Calu3 (cell line): Measurements from ENCODE around the gene TRIM60. TPM values are rescaled to one million over a fixed set of nuclear protein-coding genes. Genes with fewer than 3 reads are reported as not detected.
"Not testable (repeated sequence)": the region's sequence is repeated elsewhere in the genome, so short reads cannot be mapped to it uniquely, and the experiment has no call there.

Experiments used
- BruUV-seq: library from RNA; stranded (reverse); fragments of 400-500 nt; replicated peaks from 2 replicates; lab custom pipeline; 2021; lab: Mats Ljungman, UMichigan
- CTCF ChIA-PET: fragments of 300-600 bp; sonication (Branson Sonifier 250); formaldehyde crosslinking; loops from one replicate; lab custom pipeline; 2022; ENCODE audit warnings: antibody characterized with exemption; lab: Charles Lee
- DNase-seq: peaks from one replicate; pipeline ENCODE4 v3.0.0; 2022
- H3K27ac Mint-ChIP-seq: one replicate; pipeline ENCODE4 v1.8.0; 2022; ENCODE audit warnings: mixed read lengths; ENCODE audit not compliant: unreplicated experiment
- H3K27me3 Mint-ChIP-seq: one replicate; pipeline ENCODE4 v1.8.0; 2022; ENCODE audit warnings: mixed read lengths; ENCODE audit not compliant: unreplicated experiment
- H3K36me3 Mint-ChIP-seq: one replicate; pipeline ENCODE4 v1.8.0; 2022; ENCODE audit warnings: mild to moderate bottlenecking, moderate library complexity, mixed read lengths; ENCODE audit not compliant: insufficient read depth, unreplicated experiment
- H3K4me1 Mint-ChIP-seq: one replicate; pipeline ENCODE4 v1.8.0; 2022; ENCODE audit warnings: mild to moderate bottlenecking, low read depth, mixed read lengths; ENCODE audit not compliant: unreplicated experiment
- H3K4me3 Mint-ChIP-seq: one replicate; pipeline ENCODE4 v1.8.0; 2022; ENCODE audit warnings: mild to moderate bottlenecking, low read depth, moderate library complexity, mixed read lengths; ENCODE audit not compliant: unreplicated experiment
- H3K9me3 Mint-ChIP-seq: one replicate; pipeline ENCODE4 v1.8.0; 2022; ENCODE audit warnings: low read depth, mixed read lengths; ENCODE audit not compliant: unreplicated experiment
- intact Hi-C: fragments of 100-400 bp; cut with micrococcal nuclease; formaldehyde crosslinking; loops from one replicate; pipeline ENCODE4 v1.10.0; 2022; ENCODE audit not compliant: unreplicated experiment
- total RNA-seq: library from RNA; stranded (reverse); gene quantifications from 2 replicates; pipeline ENCODE4 v1.2.3, GENCODE V29; 2022
- TF ChIP-seq, protein P1 (sequence below): fragments of 200-600 bp; IDR thresholded peaks from one replicate; pipeline ENCODE4 v1.8.0; 2022; ENCODE audit warnings: antibody characterized with exemption; ENCODE audit not compliant: unreplicated experiment

The TRIM60 gene
- total RNA-seq, 1 experiment from 2014 or later, result not detected

DNA sequence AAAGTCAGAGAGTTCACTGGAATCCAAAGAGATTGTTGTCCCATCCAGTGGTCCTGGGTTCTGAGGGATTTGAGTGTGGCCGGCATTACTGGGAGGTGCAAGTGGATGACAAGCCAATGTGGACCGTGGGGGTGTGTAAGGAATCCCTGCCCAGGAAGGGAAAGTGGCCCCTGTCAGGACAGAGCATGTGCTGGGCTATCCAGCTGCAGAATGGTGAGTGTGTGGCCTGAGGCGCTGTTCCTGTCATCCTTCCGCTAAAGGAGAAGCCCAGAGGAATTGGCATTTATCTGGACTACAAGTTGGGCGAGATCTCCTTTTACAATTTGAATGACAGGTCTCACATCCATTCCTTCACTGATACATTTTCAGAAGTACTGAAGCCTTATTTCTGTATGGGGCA lies 20.4 kb upstream of the TRIM60 start:
- BruUV-seq, result no TSS peak

DNA sequence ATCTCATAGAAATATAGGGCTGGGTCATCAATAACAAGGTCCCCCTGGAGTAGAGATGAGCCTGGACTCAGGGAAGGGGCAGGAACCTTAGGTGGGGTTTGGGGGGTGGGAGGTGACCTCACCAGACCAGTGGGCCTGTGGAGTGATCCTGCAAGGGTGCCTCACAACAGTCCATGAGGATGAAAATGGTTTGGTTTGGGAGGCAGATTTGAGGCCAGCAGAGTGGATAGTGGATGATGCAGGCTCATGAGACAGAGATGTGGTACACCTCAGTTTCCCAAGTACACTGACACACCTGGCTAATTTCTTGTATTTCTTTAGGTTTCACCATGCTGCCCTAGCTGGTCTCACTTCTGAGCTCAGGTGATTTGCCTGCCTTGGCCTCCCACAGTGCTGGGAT lies 18.1 kb upstream of the TRIM60 start:
- no peaks in the 10 kb centered on the region for H3K36me3 Mint-ChIP-seq
- H3K27me3 Mint-ChIP-seq, result no peaks in the 10 kb centered on the region
- CTCF ChIA-PET, result no interaction called here
- intact Hi-C loops, result no loop called here
- H3K9me3 Mint-ChIP-seq, result no peaks in the 10 kb centered on the region
- DNase-seq, result no peak
- H3K4me3 Mint-ChIP-seq, result no peak overlapping the region
- TF ChIP-seq, protein P1, sequence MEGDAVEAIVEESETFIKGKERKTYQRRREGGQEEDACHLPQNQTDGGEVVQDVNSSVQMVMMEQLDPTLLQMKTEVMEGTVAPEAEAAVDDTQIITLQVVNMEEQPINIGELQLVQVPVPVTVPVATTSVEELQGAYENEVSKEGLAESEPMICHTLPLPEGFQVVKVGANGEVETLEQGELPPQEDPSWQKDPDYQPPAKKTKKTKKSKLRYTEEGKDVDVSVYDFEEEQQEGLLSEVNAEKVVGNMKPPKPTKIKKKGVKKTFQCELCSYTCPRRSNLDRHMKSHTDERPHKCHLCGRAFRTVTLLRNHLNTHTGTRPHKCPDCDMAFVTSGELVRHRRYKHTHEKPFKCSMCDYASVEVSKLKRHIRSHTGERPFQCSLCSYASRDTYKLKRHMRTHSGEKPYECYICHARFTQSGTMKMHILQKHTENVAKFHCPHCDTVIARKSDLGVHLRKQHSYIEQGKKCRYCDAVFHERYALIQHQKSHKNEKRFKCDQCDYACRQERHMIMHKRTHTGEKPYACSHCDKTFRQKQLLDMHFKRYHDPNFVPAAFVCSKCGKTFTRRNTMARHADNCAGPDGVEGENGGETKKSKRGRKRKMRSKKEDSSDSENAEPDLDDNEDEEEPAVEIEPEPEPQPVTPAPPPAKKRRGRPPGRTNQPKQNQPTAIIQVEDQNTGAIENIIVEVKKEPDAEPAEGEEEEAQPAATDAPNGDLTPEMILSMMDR, result no peak
- H3K4me1 Mint-ChIP-seq, result no peaks in the 10 kb centered on the region
- no TSS peak for BruUV-seq
- H3K27ac Mint-ChIP-seq, result no peak overlapping the region

More for the DNA sequence above, 20.4 kb upstream of the TRIM60 start:
- H3K27me3 Mint-ChIP-seq, result no peaks in the 10 kb centered on the region
- CTCF ChIA-PET, result no interaction called here
- H3K36me3 Mint-ChIP-seq, result no peaks in the 10 kb centered on the region
- TF ChIP-seq, protein P1, result no peak
- intact Hi-C loops, result no loop called here
- no peaks in the 10 kb centered on the region for H3K4me1 Mint-ChIP-seq
- no peak overlapping the region for H3K27ac Mint-ChIP-seq
- DNase-seq, result no peak
- H3K9me3 Mint-ChIP-seq, result no peaks in the 10 kb centered on the region
- no peak overlapping the region for H3K4me3 Mint-ChIP-seq

DNA sequence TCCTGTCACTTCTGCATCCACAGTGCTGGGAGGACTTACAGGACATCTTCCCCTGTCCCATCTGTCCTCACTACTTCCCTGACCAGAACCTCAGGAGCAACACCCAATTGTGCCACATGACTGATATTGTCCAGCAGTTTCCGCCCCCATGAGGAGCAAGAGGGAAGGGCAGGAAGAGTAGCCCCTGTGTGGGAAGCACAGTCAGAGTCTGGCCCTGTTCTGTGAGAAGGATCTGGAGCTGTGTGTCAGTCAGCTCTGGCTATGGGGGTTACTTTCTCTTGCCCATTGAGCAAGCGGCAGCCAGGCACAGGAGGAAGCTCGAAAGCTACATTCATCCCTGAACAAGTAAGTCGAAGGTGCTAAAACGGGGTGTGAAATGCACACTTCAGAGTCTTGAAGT lies 14.8 kb upstream of the TRIM60 start:
- Mint-ChIP-seq H3K27ac (no peak overlapping the region), H3K9me3 (no peaks in the 10 kb centered on the region), H3K36me3 (no peaks in the 10 kb centered on the region), H3K4me3 (no peak overlapping the region), H3K27me3 (no peaks in the 10 kb centered on the region), H3K4me1 (no peaks in the 10 kb centered on the region)
- CTCF ChIA-PET, result no interaction called here
- intact Hi-C loops, result no loop called here
- no peak for DNase-seq
- BruUV-seq, result no TSS peak
- TF ChIP-seq, protein P1, result no peak

DNA sequence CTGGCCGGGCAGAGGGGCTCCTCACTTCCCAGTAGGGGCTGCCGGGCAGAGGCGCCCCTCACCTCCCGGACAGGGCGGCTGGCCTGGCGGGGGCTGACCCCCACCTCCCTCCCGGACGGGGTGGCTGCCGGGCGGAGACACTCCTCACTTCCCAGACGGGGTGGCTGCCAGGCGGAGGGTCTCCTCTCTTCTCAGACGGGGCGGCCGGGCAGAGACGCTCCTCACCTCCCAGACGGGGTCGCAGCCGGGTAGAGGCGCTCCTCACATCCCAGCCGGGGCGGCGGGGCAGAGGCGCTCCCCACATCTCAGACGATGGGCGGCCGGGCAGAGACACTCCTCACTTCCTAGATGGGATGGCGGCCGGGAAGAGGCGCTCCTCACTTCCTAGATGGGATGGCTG lies 11.8 kb upstream of the TRIM60 start:
- H3K36me3 Mint-ChIP-seq, H3K27ac Mint-ChIP-seq, H3K9me3 Mint-ChIP-seq, BruUV-seq, H3K4me3 Mint-ChIP-seq, H3K4me1 Mint-ChIP-seq, CTCF ChIA-PET, DNase-seq, H3K27me3 Mint-ChIP-seq, intact Hi-C loops: not testable (repeated sequence)

DNA sequence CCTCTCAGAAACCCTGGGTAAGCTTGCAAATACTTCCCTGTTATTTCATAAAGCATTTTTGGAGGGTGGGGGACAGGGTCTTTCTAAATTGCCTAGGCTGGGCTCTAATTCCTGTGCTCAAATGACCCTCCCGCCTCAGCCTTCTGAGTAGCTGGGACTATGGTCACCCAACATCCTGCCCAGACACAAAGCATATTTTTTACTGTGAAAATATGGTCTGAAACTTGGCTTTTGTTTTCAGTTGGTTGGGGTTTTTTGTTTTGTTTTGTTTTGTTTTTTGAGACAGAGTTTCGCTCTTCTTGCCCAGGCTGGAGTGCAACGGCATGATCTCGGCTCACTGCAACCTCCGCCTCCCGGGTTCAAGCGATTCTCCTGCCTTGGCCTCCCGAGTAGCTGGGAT lies 6.0 kb upstream of the TRIM60 start:
- CTCF ChIA-PET, BruUV-seq, H3K27ac Mint-ChIP-seq: not testable (repeated sequence)

More for the DNA sequence above, 6.0 kb upstream of the TRIM60 start:
- H3K36me3 Mint-ChIP-seq, H3K4me3 Mint-ChIP-seq, DNase-seq, H3K27me3 Mint-ChIP-seq, H3K4me1 Mint-ChIP-seq, intact Hi-C loops, H3K9me3 Mint-ChIP-seq: not testable (repeated sequence)
